HG03565 (cell line): ENCODE measurements around the gene ARID5A.
"Not testable (repeated sequence)": the region's sequence is repeated elsewhere in the genome, so short reads cannot be mapped to it uniquely, and the experiment has no call there.

Source experiments
- ATAC-seq: cut with Tn5 transposase; IDR thresholded peaks from one replicate; pipeline ENCODE4 v1.9.1; 2021; ENCODE audit warnings: mild to moderate bottlenecking, moderate library complexity; ENCODE audit not compliant: unreplicated experiment

The ARID5A gene

GRCh38 chr2:96539215-96539920 lies 2.8 kb downstream of the ARID5A start:
- no peak for ATAC-seq

GRCh38 chr2:96540136-96540535 lies 3.6 kb downstream of the ARID5A start:
- ATAC-seq = no peak

DNA sequence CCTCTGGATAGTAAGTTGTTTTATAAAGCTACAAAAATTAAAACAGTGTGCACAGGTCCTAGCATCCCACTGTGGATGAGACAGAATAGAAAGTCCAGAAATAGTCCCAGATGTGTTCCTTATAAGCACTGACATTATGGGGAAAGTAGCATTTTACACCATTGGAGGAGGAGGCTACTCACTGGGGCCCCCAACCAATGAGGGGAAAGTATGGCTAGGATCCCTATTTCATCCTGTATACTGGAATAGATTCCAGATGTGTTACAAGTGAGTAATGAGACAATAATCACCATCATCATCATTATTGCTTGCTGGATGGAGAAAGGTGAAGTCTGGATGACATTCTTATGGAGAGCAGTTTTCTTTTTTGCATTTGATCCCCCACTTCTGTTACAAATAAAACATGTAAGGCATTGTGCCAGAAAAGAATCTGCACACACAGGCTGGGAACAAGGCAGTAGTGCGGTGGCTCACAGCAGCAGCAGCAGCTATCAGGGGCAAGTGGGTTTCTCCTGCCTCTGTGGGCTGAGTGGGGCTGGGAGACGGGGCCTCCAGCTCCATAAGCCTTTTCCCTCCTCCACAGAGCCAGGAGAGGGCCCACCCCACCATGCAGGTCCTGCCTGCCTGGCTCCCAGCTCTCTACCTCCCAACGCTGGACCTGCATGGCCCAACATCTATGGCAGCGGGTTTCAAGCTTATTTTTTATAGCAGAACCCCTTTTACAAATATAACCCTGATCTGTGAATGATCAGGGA lies 5.0 kb downstream of the ARID5A start:
- no peak for ATAC-seq

- no peak for ATAC-seq
Measured at GRCh38 chr2:96542357-96542977, 5.9 kb downstream of the ARID5A start.

GRCh38 chr2:96546321-96546720 lies 9.8 kb downstream of the ARID5A start:
- ATAC-seq = no peak

DNA sequence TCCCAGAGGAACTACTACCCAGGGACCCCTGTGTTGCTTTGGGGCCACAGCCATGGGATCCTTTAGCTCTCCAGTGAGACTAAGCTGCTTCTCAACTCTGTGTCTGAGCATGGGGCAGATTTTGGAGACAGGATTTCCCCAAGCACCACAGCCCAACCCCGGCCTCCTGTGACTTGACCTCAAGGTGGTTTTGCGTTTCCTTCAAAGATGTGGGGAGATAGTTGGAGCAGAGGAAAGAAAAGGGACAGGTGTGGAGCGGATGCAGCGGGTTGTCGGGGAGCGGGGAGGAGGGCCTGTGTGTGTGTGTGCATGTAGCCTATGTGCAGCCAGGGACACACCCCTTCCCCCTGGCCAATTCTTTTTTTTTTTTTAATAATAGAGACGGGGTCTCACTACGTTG lies 10.2 kb downstream of the ARID5A start:
- no peak for ATAC-seq

DNA sequence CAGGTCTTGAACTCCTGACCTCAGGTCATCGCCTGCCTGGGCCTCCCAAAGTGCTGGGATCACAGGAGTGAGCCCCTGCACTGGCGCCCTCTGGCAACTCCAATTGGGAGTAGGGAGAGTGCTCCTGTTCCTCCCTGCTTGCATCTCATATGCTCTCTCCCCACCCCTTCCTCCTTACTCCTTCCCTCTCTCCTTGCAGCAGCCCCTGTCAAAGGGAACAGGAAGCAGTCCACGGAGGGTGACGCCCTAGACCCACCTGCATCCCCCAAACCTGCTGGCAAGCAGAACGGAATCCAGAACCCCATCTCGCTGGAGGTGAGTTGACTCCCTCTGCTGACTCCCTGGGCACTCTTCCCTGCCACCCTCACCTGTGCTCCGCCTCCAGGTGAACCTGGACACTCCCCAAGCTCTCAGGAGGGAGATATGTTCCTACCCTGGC lies 10.7 kb downstream of the ARID5A start:
- no peak for ATAC-seq

DNA sequence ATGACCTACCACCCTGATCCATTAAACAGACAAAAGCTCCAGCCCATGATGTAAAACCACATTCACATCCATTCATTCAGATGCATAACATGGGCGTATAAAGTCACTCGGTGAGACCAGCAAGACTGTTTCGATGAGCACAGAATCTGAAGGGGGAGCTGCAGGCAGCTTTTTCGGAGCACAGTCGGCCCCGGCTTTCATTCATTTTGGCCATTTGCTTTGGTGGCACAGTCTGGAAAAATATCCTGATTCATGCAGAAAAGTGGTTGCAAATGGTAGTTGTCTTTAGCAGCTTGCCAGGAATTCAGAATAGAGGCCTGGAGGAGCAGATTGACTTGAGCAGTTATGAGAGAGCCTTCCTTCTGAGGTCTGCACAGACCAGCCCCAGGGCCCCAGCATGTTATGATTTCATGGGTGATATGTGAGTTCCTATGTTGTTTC lies 11.2 kb downstream of the ARID5A start:
- no peak for ATAC-seq

- no peak for ATAC-seq
Measured at GRCh38 chr2:96548558-96549465, 12.3 kb downstream of the ARID5A start.

GRCh38 chr2:96549466-96549785 lies 12.9 kb downstream of the ARID5A start:
- no peak for ATAC-seq

GRCh38 chr2:96549967-96550786 lies 13.6 kb downstream of the ARID5A start:
- no peak for ATAC-seq

DNA sequence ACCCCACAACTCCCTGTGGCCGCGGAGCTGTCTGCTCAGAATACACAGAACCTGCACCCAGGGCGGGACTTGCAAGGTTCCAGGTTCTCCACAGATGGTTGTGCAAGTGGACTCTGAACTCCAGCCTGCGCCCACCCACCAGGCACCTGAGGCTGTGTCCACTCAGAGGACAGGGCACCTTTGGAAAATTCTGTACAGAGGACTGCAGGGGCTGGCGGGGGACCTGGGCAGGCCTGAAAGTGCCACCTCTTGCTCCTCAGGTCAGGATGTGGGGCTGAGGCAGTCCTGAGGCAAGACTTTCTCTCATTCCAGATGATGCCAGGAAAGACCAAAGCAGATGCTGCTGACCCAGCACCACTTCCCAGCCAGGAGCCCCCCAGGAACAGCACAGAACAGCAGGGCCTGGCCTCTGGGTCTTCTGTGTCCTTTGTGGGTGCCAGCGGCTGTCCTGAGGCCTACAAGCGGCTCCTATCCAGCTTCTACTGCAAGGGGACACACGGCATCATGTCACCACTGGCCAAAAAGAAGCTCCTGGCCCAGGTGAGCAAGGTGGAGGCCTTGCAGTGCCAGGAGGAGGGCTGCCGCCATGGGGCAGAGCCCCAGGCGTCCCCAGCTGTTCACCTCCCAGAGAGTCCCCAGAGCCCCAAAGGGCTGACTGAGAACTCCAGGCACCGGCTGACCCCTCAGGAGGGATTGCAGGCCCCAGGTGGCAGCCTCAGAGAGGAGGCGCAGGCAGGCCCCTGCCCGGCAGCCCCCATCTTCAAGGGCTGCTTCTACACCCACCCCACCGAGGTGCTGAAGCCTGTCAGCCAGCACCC lies 14.4 kb downstream of the ARID5A start:
- ATAC-seq = no peak

- no peak for ATAC-seq
Measured at GRCh38 chr2:96551605-96552314, 15.2 kb downstream of the ARID5A start.

DNA sequence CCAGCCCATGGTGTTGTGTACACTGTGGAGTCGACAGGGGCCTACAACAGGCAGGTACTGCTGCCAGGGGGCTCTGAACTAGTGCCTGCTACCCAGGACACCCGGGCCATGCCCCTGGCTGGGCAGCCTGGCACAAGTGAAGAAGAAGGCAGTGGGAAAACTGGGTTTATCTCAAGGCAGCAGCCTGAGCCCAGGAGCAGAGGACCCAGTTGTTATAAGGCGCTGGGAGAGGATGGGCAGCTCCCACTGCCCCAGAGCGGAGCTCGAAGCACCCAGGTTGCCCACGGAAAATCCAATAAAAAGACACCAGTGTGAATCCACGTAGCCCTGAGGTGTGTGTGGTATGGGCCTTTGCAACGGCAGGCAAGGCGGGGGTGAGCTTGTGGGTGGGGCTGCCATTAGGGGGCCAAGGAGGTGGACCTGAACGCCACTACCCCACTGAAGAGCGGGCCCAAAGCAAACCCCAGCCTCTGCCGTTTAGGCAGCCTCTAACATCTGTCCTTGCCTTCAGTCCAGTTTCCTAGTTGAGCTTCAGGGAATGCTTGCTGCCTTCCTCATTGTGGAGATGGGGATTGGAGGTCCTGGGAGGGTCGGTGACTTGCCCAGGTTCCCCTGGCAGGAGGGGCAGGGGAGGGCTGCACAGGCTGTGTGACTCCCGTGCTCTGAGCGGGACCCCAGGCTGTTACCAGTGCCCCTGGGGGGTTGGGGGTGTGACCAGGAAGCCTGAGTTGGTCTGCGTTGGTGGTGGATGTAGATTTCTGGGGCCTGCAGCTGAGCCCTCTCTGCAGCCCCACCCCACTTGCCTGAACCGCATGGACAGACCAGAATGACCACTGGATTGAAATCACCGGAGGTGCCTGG lies 16.0 kb downstream of the ARID5A start:
- no peak for ATAC-seq

DNA sequence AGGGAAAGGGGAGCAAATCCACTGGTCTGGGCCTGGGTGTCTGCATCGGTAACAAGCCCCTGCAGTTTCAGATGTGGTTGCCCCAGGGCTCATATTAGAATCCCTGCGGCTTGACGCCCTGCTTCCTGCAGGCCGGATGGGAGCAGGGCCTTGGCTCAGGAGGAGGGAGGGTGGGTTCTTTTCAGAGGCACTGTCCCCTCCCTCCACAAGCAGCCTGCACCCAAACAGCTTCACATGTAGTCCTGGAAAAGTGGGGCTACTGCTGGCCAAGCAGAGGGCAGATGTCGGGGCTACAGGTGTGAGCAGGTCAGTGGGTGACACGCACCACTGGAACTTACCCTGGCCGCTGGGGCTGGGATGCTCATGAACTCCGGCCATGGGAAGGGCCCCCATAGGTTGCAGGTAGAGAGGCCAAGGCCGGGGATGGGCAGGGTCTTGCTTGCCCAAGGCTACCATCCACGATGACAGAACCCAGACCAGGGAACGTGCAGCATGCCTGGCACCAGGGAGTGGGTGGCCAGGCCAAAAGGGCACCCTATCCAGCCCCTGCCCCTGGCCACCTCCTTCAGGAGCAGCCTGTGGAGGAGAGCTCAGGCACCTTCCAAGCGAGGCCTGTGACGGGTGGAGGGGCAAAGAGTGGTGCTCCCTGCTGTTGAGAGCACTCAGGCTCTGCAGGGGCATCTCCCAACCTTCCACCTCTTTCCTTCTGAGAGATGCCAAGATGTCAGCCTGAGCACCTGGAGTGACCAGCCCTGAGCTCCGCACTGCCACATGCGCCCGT lies 16.8 kb downstream of the ARID5A start:
- no peak for ATAC-seq

GRCh38 chr2:96553957-96554292 lies 17.4 kb downstream of the ARID5A start:
- not testable (repeated sequence) for ATAC-seq
